Stimulated activated naive CD8-positive, alpha-beta T cell treated with anti-CD3 and anti-CD28 coated beads, Interleukin-15, amount 100 ng/mL, for 72 hours (primary cell): ENCODE measurements around the gene GDA.

Experiments
- ATAC-seq: fragments of 150-1000 bp; cut with Tn5 transposase; 2 replicates; pipeline ENCODE4 v1.10.0; 2021; ENCODE audit warnings: mild to moderate bottlenecking, moderate library complexity
- DNase-seq, 2 donors: peaks; one replicate each; pipeline ENCODE4 v3.0.0; 2021 to 2022
- H3K27ac Mint-ChIP-seq, 2 donors: one replicate each; pipeline ENCODE4 v1.8.0; 2022; ENCODE audit warnings: mild to moderate bottlenecking in 2 of 2, mixed read lengths in 2 of 2, moderate library complexity in 2 of 2
- H3K27me3 Mint-ChIP-seq: one replicate; pipeline ENCODE4 v1.8.0; 2022; ENCODE audit warnings: mixed read lengths
- H3K4me1 Mint-ChIP-seq: one replicate; pipeline ENCODE4 v1.8.0; 2022; ENCODE audit warnings: mild to moderate bottlenecking, mixed read lengths
- H3K4me3 Mint-ChIP-seq, 2 donors: one replicate each; pipeline ENCODE4 v1.8.0; 2022; ENCODE audit warnings: mild to moderate bottlenecking in 2 of 2, mixed read lengths in 2 of 2, moderate library complexity in 1 of 2
- H3K9me3 Mint-ChIP-seq, 2 donors: one replicate each; pipeline ENCODE4 v1.8.0; 2022; ENCODE audit warnings: mixed read lengths in 2 of 2

The GDA gene

GRCh38 chr9:72168075-72168474 is 18.8 kb downstream of the GDA start:
- Mint-ChIP-seq H3K9me3 (no peaks in the 10 kb centered on the region), H3K27ac (peak overlapping the region in 1 of 2 donors; percentile 16), H3K4me3 (no peak overlapping the region), H3K4me1 (no peaks in the 10 kb centered on the region), H3K27me3 (no peaks in the 10 kb centered on the region)
- DNase-seq (no peak), ATAC-seq (no peak)

GRCh38 chr9:72169178-72169577 is 19.9 kb downstream of the GDA start:
- peak overlapping the region in 1 of 2 donors; percentile 81 for H3K27ac Mint-ChIP-seq
- H3K4me3 Mint-ChIP-seq: no peak overlapping the region
- ATAC-seq (no peak), DNase-seq (no peak)
- no peaks in the 10 kb centered on the region for H3K9me3 Mint-ChIP-seq
- no peaks in the 10 kb centered on the region for H3K4me1 Mint-ChIP-seq
- no peaks in the 10 kb centered on the region for H3K27me3 Mint-ChIP-seq

- no peak for ATAC-seq
- no peaks in the 10 kb centered on the region for H3K27me3 Mint-ChIP-seq
- H3K4me1 Mint-ChIP-seq: no peaks in the 10 kb centered on the region
- no peak for DNase-seq
- H3K4me3 Mint-ChIP-seq: no peak overlapping the region
- no peaks in the 10 kb centered on the region for H3K9me3 Mint-ChIP-seq
- no peak overlapping the region for H3K27ac Mint-ChIP-seq
Observed at GRCh38 chr9:72173080-72173479, 23.8 kb downstream of the GDA start.

GRCh38 chr9:72185561-72185960 is 36.3 kb downstream of the GDA start:
- no peak for ATAC-seq
- peaks cover 10% of the 10 kb centered on the region for H3K27me3 Mint-ChIP-seq
- H3K27ac Mint-ChIP-seq: no peak overlapping the region
- no peaks in the 10 kb centered on the region for H3K9me3 Mint-ChIP-seq
- no peaks in the 10 kb centered on the region for H3K4me1 Mint-ChIP-seq
- no peak overlapping the region for H3K4me3 Mint-ChIP-seq
- no peak for DNase-seq

GRCh38 chr9:72187121-72187695 is 38.0 kb downstream of the GDA start:
- H3K27ac Mint-ChIP-seq: no peak overlapping the region
- peaks cover 10% of the 10 kb centered on the region for H3K27me3 Mint-ChIP-seq
- no peak overlapping the region for H3K4me3 Mint-ChIP-seq
- no peak for ATAC-seq
- H3K4me1 Mint-ChIP-seq: no peaks in the 10 kb centered on the region
- peaks cover 0 to 6% of the 10 kb centered on the region in 2 donors for H3K9me3 Mint-ChIP-seq
- no peak for DNase-seq

GRCh38 chr9:72188232-72188631 is 39.0 kb downstream of the GDA start:
- Mint-ChIP-seq H3K4me3 (no peak overlapping the region), H3K27ac (no peak overlapping the region), H3K9me3 (peaks cover 0 to 6% of the 10 kb centered on the region in 2 donors), H3K4me1 (no peaks in the 10 kb centered on the region), H3K27me3 (peaks cover 14% of the 10 kb centered on the region)
- DNase-seq: no peak
- peak; percentile 15 for ATAC-seq

GRCh38 chr9:72193478-72193881 is 44.2 kb downstream of the GDA start:
- no peak overlapping the region for H3K4me3 Mint-ChIP-seq
- H3K9me3 Mint-ChIP-seq: peaks cover 0 to 6% of the 10 kb centered on the region in 2 donors
- no peak overlapping the region for H3K27ac Mint-ChIP-seq
- peaks cover 13% of the 10 kb centered on the region for H3K27me3 Mint-ChIP-seq
- H3K4me1 Mint-ChIP-seq: no peaks in the 10 kb centered on the region
- DNase-seq (no peak), ATAC-seq (no peak)

GRCh38 chr9:72199238-72199637 is 50.0 kb downstream of the GDA start:
- no peak for ATAC-seq
- no peaks in the 10 kb centered on the region for H3K27me3 Mint-ChIP-seq
- H3K27ac Mint-ChIP-seq: peak overlapping the region in 1 of 2 donors; percentile 13
- H3K9me3 Mint-ChIP-seq: no peaks in the 10 kb centered on the region
- H3K4me3 Mint-ChIP-seq: no peak overlapping the region
- no peaks in the 10 kb centered on the region for H3K4me1 Mint-ChIP-seq
- DNase-seq: no peak

- Mint-ChIP-seq H3K27me3 (no peaks in the 10 kb centered on the region), H3K4me3 (no peak overlapping the region), H3K4me1 (no peaks in the 10 kb centered on the region), H3K9me3 (no peaks in the 10 kb centered on the region), H3K27ac (no peak overlapping the region)
- ATAC-seq (no peak), DNase-seq (no peak)
Observed at GRCh38 chr9:72200452-72200851, 51.2 kb downstream of the GDA start.

- H3K9me3 Mint-ChIP-seq: no peaks in the 10 kb centered on the region
- DNase-seq (no peak), ATAC-seq (no peak)
- no peaks in the 10 kb centered on the region for H3K27me3 Mint-ChIP-seq
- peak overlapping the region in 1 of 2 donors; percentile 5 for H3K27ac Mint-ChIP-seq
- no peak overlapping the region for H3K4me3 Mint-ChIP-seq
- no peaks in the 10 kb centered on the region for H3K4me1 Mint-ChIP-seq
Observed at GRCh38 chr9:72202009-72202408, 52.8 kb downstream of the GDA start.

GRCh38 chr9:72203205-72203803 is 54.1 kb downstream of the GDA start:
- DNase-seq: no peak
- Mint-ChIP-seq H3K27ac (no peak overlapping the region), H3K9me3 (no peaks in the 10 kb centered on the region), H3K4me1 (no peaks in the 10 kb centered on the region), H3K4me3 (no peak overlapping the region), H3K27me3 (peaks cover 3% of the 10 kb centered on the region)
- no peak for ATAC-seq

- Mint-ChIP-seq H3K9me3 (no peaks in the 10 kb centered on the region), H3K4me1 (no peaks in the 10 kb centered on the region), H3K4me3 (no peak overlapping the region), H3K27me3 (peaks cover 8% of the 10 kb centered on the region), H3K27ac (no peak overlapping the region)
- no peak for ATAC-seq
- no peak for DNase-seq
Observed at GRCh38 chr9:72204062-72204461, 54.8 kb downstream of the GDA start.

- no peaks in the 10 kb centered on the region for H3K9me3 Mint-ChIP-seq
- no peak overlapping the region for H3K4me3 Mint-ChIP-seq
- ATAC-seq: no peak
- no peak for DNase-seq
- no peaks in the 10 kb centered on the region for H3K4me1 Mint-ChIP-seq
- H3K27ac Mint-ChIP-seq: no peak overlapping the region
- peaks cover 8% of the 10 kb centered on the region for H3K27me3 Mint-ChIP-seq
Observed at GRCh38 chr9:72205513-72205912, 56.3 kb downstream of the GDA start.

GRCh38 chr9:72207278-72207677 is 58.0 kb downstream of the GDA start:
- Mint-ChIP-seq H3K4me1 (no peaks in the 10 kb centered on the region), H3K27me3 (peaks cover 8% of the 10 kb centered on the region), H3K4me3 (no peak overlapping the region), H3K27ac (no peak overlapping the region), H3K9me3 (no peaks in the 10 kb centered on the region)
- ATAC-seq (no peak), DNase-seq (no peak)

- Mint-ChIP-seq H3K9me3 (no peaks in the 10 kb centered on the region), H3K4me1 (no peaks in the 10 kb centered on the region), H3K4me3 (no peak overlapping the region), H3K27me3 (peaks cover 8% of the 10 kb centered on the region), H3K27ac (no peak overlapping the region)
- ATAC-seq: no peak
- no peak for DNase-seq
Observed at GRCh38 chr9:72210522-72210921, 61.3 kb downstream of the GDA start.

GRCh38 chr9:72211047-72211446 is 61.8 kb downstream of the GDA start:
- ATAC-seq: no peak
- DNase-seq: no peak
- Mint-ChIP-seq H3K4me1 (no peaks in the 10 kb centered on the region), H3K27ac (no peak overlapping the region), H3K9me3 (no peaks in the 10 kb centered on the region), H3K27me3 (peaks cover 8% of the 10 kb centered on the region), H3K4me3 (no peak overlapping the region)

GRCh38 chr9:72213906-72214305 is 64.7 kb downstream of the GDA start:
- no peaks in the 10 kb centered on the region for H3K27me3 Mint-ChIP-seq
- no peaks in the 10 kb centered on the region for H3K4me1 Mint-ChIP-seq
- no peak for DNase-seq
- no peak for ATAC-seq
- no peaks in the 10 kb centered on the region for H3K9me3 Mint-ChIP-seq
- H3K4me3 Mint-ChIP-seq: no peak overlapping the region
- H3K27ac Mint-ChIP-seq: no peak overlapping the region
